Measurements from ENCODE around the gene UBE2E3.

The UBE2E3 gene

DNA sequence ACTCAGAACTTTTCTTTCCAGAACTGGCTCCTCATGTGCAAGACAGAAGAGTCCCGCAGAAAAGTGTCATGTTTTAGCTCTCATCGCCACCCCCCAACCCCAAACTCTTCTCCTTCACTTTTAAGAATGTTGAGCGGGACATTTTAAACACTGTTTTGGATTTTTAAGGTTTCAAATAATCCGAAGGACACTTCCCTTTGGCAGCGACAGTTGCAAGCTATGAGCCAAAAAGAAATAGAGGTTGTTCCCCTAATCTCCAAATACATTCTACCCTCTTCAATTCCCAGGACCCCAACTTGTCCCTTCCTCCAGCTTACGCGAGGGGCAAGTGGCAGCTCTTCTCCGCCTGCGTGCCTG, 678 bp upstream of the UBE2E3 start:
- peak; percentile 3 to 7 for DNase-seq

DNA sequence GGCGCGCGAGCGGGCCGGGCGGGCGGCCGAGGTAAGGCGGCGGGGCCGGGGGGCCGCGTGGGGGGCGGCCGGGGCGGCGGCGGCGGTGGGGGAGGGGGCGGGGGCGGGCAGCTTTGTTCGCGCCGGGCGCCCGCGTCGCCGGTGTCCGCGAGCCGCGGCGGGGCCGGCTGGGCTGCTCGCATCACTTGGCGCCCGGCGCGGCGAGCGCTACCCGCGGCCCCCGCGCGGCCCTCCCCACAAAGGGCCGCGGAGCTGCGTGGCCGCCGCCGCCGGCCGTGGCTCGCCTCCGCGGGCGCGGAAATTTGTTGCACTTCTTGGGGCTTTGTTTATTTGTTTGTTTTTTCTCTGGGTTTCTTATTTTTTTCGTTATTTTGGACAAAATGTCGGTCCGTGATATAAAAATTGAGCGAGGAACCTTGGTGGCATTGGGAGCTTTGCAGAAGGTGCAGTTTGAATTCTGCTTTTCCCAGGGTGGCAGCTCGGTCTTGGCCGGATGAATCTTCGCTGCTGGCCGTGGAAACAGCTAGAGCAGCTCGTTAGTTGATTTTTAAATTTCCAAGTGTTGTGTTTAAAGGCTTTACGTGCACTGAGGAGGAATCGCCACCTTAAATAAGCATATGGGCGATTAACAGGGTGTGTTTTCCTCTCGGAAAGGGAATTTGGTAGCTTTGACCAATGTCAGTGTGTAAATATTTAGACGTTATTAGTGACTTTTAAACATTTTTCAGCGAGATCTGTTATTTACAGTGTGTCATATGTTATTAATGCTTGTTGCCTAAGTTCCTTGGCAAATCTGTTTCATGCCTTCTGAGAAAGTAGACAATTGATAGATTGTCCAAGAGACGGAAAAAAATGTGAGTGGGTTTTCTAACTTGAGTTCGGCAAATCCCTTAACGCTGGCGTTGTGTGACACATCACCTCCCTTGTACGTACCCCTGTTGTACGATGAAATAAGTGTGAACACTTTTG, 822 bp downstream of the UBE2E3 start:
- DNase-seq = peak; percentile 20 to 34

DNA sequence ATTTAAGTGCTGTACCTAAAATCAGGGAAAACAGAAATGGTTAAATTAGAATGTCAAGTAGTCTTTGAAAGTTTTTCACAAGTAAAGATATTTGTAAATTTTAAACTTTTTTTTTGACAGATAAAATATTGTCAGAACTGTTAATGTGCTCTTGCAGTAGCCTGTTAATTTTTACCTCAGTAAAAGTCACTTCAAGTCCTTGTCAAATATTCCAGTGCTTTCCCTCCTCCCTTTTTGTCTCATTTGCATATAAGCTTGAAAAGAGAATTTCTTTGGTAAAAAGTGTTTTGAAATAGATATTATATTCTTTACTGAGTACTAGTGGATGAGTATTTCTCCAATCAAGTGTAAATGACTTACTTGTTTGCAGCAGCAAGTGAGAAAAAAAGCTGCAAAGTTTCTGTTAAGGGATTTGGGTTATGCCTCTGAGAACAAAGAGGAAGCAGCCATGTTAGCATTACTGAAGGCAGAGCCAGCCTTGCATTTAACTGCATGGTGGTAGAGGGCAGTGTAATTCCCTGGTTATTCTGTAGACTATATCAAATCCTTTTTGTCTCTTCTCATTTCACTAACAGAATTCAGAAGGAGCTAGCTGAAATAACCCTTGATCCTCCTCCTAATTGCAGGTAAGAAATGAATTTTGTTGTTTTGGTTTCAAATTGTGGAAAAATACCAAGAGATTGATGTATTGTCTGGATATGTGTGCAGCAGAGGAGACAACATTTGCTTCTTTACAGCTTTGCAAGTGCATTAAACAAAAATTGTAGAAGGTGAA, 3.2 kb downstream of the UBE2E3 start:
- DNase-seq = no peak

DNA sequence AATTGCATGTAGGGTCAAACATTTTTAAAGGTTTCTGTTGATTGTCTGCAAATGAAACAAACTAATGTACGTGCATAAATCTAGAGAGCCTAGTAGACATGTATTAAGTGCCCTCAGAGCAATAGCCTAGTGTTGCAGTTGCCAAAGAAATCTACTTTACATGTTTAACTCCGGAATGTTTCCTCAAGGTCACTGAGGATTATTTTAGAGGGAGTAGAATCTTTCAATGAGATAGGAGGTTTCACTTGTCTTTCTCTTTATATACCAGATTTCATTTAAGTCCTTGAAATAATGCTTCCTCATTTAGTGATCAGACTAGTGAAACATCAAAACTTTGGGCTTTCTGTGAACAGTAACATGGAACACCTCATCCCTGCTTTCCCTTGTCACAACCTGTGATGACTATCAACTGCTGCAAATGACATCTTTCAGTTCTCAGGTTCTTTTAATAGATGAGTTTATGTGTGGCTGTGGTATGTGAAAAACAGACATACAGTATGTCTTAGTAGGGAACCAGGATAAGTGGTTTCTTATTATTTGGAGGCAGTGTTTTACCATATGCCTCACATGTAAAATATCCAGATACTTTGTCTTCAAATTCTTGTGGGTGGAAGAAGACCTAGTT, 5.5 kb downstream of the UBE2E3 start:
- DNase-seq = no peak

DNA sequence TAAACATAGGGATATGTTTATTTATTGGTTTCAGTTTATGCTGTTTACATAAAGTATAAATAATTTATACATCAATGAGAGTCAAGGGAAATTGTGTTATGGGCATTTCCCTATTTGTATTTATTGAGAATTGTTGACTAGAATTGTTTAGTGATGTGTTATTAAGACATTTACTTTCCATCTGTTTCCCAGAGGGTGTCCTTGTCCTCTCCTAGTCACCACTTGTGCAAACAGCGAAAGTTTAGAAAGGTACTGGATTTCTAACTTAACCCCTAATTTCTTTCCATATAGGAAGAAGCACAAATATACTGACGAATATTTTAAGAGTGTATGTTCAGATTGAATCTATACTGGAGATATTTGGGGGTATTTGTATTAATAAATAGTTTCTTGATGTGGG, 6.7 kb downstream of the UBE2E3 start:
- no peak for DNase-seq

- no peak for DNase-seq
Observed at GRCh38 chr2:180990337-180990736, 9.9 kb downstream of the UBE2E3 start.

GRCh38 chr2:180990794-180991193, 10.4 kb downstream of the UBE2E3 start:
- DNase-seq = no peak

- DNase-seq = no peak
Observed at GRCh38 chr2:180991361-180991760, 11.0 kb downstream of the UBE2E3 start.

DNA sequence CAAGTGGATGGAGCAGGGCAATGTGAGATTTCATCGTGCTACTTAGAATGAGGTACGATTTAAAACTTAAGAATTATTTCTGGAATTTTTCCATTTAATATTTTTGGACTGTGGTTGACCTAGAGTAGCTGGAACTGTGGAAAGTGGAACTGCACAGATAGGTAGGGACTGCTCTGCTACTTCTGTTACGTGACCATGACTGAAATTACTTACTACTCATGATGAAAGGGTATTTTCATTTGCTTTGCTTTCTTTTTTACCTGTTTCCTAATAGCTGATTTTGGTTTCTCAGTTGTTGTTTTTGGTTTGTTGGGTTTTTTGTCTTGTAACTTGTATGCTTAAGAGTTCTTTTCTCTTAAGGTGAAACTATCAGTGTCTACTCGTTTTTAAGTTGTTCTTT, 11.4 kb downstream of the UBE2E3 start:
- DNase-seq = no peak

GRCh38 chr2:180992994-180993393, 12.6 kb downstream of the UBE2E3 start:
- DNase-seq = no peak

- DNase-seq = no peak
Observed at GRCh38 chr2:180999274-180999964, 19.0 kb downstream of the UBE2E3 start.

DNA sequence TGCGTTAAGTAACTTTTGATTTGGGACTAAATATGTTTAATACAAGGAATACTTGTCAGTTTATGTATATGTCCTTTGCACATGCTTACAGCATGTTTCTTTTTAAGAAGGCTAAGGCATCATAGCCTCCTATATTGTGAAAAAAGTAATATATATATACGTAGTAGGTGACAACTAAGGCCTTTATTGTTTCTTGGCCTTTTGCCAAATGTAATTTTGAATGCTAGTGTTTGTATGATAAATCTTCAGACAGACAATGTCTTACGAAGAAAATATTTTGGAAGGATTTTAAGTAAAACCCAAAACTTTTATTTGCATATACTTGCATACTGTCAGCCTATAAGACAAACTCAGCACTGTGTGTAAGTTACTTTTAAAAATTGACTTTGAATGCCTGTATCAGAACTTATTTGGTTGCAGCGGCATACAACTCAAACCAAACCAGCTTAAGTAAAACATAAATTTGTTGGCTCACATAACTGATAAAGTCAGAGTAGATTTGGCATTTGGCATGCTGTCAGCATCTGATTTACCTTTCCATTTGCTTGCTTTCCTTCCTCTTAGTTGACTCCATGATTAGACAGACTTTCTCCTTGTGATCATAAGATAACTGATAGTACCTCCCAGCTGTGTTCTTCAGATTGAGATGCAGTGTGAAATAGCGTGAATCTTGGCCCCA, 24.4 kb downstream of the UBE2E3 start:
- no peak for DNase-seq

DNA sequence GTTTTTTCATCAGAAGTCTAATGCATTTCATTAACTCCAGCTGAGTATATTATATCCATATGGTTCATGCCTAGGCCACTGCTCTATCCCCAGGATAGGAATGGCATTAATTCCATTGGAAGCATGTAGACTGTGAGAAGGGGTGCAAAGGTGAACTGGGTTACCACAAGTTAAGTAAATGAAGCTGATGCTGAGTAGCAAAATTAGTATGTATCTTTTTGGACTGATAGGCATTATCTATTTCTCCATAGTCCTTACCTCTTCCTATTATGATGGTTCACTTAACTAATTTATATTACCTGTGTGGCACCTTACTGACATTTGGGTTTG, 24.9 kb downstream of the UBE2E3 start:
- DNase-seq = no peak

GRCh38 chr2:181005809-181006208, 25.4 kb downstream of the UBE2E3 start:
- DNase-seq = no peak

GRCh38 chr2:181007086-181007837, 26.9 kb downstream of the UBE2E3 start:
- DNase-seq = no peak

DNA sequence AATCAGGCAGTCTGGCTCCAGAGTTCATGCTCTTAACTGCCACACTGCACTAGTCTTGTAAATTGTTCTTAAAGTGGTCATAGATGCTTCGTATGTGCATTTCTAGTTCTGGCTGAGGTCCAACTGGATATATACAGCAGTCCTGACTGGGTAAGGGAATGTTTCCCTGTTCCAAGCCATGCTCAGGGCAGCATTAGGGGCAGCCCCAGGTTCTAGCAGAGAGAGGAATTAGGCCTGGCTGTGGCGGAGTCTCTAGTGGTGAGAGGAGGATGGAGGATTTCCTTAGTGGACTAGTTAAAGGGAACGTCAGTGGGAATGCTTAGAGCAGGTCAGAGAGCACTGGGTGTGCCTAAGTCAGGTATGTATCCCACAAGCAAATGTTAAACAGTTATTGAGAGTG, 28.0 kb downstream of the UBE2E3 start:
- no peak for DNase-seq

DNA sequence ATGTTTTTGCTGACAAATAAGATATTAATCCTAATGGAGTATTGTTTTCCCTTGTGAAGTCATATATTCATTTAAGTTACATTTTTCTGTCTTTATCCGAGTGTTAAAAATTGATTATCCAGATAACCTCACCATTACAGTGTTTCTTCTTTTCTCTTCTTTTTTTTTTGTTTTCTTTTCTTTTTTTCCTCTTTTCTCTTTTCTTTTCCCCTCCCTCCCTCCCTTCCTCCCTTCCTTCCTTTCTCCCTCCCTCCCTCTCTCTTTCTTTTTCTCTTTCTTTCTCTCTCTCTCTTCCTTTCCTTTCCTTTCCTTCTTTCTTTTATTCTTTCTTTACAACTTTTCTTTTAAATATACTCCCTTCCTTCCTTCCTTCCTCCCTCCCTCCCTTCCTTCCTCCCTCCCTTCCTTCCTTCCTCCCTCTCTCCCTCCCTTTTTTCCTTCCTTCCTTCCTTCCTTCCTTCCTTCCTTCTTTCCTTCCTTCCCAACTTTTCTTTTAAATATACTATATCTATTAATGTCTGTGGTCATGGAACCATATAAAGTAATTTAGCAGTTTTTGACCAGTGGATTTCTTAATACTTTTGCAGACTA, 40.9 kb downstream of the UBE2E3 start:
- no peak for DNase-seq

GRCh38 chr2:181022652-181023051, 42.2 kb downstream of the UBE2E3 start:
- DNase-seq = no peak

- no peak for DNase-seq
Observed at GRCh38 chr2:181025004-181025403, 44.6 kb downstream of the UBE2E3 start.

GRCh38 chr2:181036445-181036844, 56.0 kb downstream of the UBE2E3 start:
- no peak for DNase-seq

- no peak for DNase-seq
Observed at GRCh38 chr2:181036848-181037603, 56.6 kb downstream of the UBE2E3 start.

Data from activated CD4-positive, alpha-beta T cell treated with anti-CD3 and anti-CD28 coated beads, Interleukin-2, amount 50 U/mL, for 48 hours (primary cell).